ENCODE data around the gene SCGN.

The SCGN gene

GRCh38 chr6:25637960-25638434, 14.0 kb upstream of the SCGN start:
- Histone ChIP-seq H3K27me3 (ENCODE audit: control insufficient read depth in 5 of 5, insufficient read depth in 4 of 5, low read length in 5 of 5) (peaks cover 0 to 4% (median 0%) of the 10 kb centered on the region in 5 donors), H3K27ac (ENCODE audit: low read depth, low read length) (no peak overlapping the region), H3K9me3 (ENCODE audit: control insufficient read depth in 5 of 5, low read length in 5 of 5) (peaks cover 0 to 10% (median 0%) of the 10 kb centered on the region in 5 donors), H3K9ac (ENCODE audit: low read length in 5 of 5) (no peak overlapping the region), H3K4me1 (ENCODE audit: control insufficient read depth in 5 of 5, insufficient read depth in 5 of 5, low read length in 5 of 5) (no peaks in the 10 kb centered on the region), H3K36me3 (ENCODE audit: control insufficient read depth in 5 of 5, insufficient read depth in 5 of 5, low read length in 5 of 5) (no peaks in the 10 kb centered on the region), H3K4me3 (ENCODE audit: low read depth in 1 of 5, low read length in 5 of 5) (no peak overlapping the region)

DNA sequence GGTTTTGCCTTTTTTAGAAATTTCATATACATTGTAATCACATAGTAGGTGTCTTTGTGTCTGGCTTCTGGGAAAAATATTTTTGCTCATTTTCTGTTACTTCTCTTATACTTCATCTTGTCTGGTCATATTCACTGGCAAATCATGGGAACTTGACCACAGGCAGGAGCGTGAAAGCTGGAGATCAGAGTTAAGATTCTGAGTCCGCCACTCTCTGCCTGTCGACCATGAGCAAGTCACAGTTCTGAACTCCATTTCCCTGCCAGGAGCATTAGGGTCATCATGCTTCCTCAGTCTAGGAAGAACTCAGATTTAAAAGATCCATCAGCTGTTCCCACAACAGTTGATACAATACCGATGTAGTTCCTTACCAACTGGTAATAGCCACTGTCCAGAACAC, 12.4 kb upstream of the SCGN start:
- H3K27me3 ChIP-seq (ENCODE audit: control insufficient read depth in 5 of 5, insufficient read depth in 4 of 5, low read length in 5 of 5), result peaks cover 0 to 5% (median 0%) of the 10 kb centered on the region in 5 donors

DNA sequence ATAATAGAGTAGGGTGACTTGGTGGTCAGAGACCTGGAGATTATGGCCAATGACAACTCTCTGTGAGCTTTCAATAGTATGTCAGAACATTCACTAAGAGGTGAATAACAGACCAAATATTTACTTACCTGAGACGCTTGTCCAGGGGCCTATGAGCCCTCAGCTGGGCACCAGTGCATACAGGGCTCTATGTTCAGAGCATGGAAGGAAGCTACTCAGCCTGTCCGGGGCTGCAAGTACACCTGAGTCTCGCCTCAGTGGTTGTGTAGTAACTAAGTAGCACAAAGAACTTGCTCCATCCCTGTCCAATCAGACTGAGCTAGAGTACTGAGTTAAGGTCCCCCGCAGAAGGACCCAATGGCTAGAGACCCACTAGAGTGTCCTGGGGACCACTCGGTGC, 11.6 kb upstream of the SCGN start:
- Histone ChIP-seq H3K9me3 (ENCODE audit: control insufficient read depth in 5 of 5, low read length in 5 of 5) (peaks cover 0 to 10% (median 0%) of the 10 kb centered on the region in 5 donors), H3K27ac (ENCODE audit: low read depth, low read length) (no peak overlapping the region), H3K4me1 (ENCODE audit: control insufficient read depth in 5 of 5, insufficient read depth in 5 of 5, low read length in 5 of 5) (no peaks in the 10 kb centered on the region)

More for the DNA sequence above, 12.4 kb upstream of the SCGN start:
- Histone ChIP-seq H3K36me3 (ENCODE audit: control insufficient read depth in 5 of 5, insufficient read depth in 5 of 5, low read length in 5 of 5) (no peaks in the 10 kb centered on the region), H3K9me3 (ENCODE audit: control insufficient read depth in 5 of 5, low read length in 5 of 5) (peaks cover 0 to 10% (median 0%) of the 10 kb centered on the region in 5 donors), H3K9ac (ENCODE audit: low read length in 5 of 5) (no peak overlapping the region), H3K27ac (ENCODE audit: low read depth, low read length) (no peak overlapping the region), H3K4me1 (ENCODE audit: control insufficient read depth in 5 of 5, insufficient read depth in 5 of 5, low read length in 5 of 5) (no peaks in the 10 kb centered on the region), H3K4me3 (ENCODE audit: low read depth in 1 of 5, low read length in 5 of 5) (no peak overlapping the region)

GRCh38 chr6:25640891-25641290, 11.1 kb upstream of the SCGN start:
- Histone ChIP-seq H3K27me3 (ENCODE audit: control insufficient read depth in 5 of 5, insufficient read depth in 4 of 5, low read length in 5 of 5) (peaks cover 0 to 5% (median 0%) of the 10 kb centered on the region in 5 donors), H3K4me3 (ENCODE audit: low read depth in 1 of 5, low read length in 5 of 5) (no peak overlapping the region), H3K9me3 (ENCODE audit: control insufficient read depth in 5 of 5, low read length in 5 of 5) (peaks cover 0 to 10% (median 0%) of the 10 kb centered on the region in 5 donors), H3K4me1 (ENCODE audit: control insufficient read depth in 5 of 5, insufficient read depth in 5 of 5, low read length in 5 of 5) (no peaks in the 10 kb centered on the region), H3K9ac (ENCODE audit: low read length in 5 of 5) (no peak overlapping the region), H3K36me3 (ENCODE audit: control insufficient read depth in 5 of 5, insufficient read depth in 5 of 5, low read length in 5 of 5) (no peaks in the 10 kb centered on the region), H3K27ac (ENCODE audit: low read depth, low read length) (no peak overlapping the region)

More for the DNA sequence above, 11.6 kb upstream of the SCGN start:
- Histone ChIP-seq H3K9ac (ENCODE audit: low read length in 5 of 5) (no peak overlapping the region), H3K4me3 (ENCODE audit: low read depth in 1 of 5, low read length in 5 of 5) (no peak overlapping the region), H3K36me3 (ENCODE audit: control insufficient read depth in 5 of 5, insufficient read depth in 5 of 5, low read length in 5 of 5) (no peaks in the 10 kb centered on the region), H3K27me3 (ENCODE audit: control insufficient read depth in 5 of 5, insufficient read depth in 4 of 5, low read length in 5 of 5) (peaks cover 0 to 5% (median 0%) of the 10 kb centered on the region in 5 donors)

DNA sequence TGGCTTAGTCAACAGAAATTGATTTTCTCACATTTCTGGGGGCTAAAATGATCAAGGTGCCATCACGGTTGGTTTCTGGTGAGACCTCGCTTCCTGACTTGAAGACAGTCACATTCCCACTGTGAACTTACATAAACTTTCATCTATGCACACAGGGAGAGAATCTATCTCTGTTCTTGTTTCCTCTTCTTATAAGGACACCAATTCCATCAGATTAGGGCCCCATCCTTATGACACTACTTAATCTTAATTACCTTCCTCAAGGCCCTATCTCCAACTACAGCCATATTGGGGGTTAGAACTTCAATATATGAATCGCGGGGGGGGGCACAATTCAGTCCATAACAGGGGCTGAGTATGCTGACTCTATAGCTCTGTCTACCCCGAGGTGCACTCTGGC, 10.6 kb upstream of the SCGN start:
- Histone ChIP-seq H3K9ac (ENCODE audit: low read length in 5 of 5) (no peak overlapping the region), H3K27ac (ENCODE audit: low read depth, low read length) (no peak overlapping the region), H3K4me1 (ENCODE audit: control insufficient read depth in 5 of 5, insufficient read depth in 5 of 5, low read length in 5 of 5) (no peaks in the 10 kb centered on the region), H3K36me3 (ENCODE audit: control insufficient read depth in 5 of 5, insufficient read depth in 5 of 5, low read length in 5 of 5) (no peaks in the 10 kb centered on the region), H3K27me3 (ENCODE audit: control insufficient read depth in 5 of 5, insufficient read depth in 4 of 5, low read length in 5 of 5) (peaks cover 0 to 5% (median 0%) of the 10 kb centered on the region in 5 donors), H3K4me3 (ENCODE audit: low read depth in 1 of 5, low read length in 5 of 5) (no peak overlapping the region), H3K9me3 (ENCODE audit: control insufficient read depth in 5 of 5, low read length in 5 of 5) (peaks cover 0 to 10% (median 0%) of the 10 kb centered on the region in 5 donors)

DNA sequence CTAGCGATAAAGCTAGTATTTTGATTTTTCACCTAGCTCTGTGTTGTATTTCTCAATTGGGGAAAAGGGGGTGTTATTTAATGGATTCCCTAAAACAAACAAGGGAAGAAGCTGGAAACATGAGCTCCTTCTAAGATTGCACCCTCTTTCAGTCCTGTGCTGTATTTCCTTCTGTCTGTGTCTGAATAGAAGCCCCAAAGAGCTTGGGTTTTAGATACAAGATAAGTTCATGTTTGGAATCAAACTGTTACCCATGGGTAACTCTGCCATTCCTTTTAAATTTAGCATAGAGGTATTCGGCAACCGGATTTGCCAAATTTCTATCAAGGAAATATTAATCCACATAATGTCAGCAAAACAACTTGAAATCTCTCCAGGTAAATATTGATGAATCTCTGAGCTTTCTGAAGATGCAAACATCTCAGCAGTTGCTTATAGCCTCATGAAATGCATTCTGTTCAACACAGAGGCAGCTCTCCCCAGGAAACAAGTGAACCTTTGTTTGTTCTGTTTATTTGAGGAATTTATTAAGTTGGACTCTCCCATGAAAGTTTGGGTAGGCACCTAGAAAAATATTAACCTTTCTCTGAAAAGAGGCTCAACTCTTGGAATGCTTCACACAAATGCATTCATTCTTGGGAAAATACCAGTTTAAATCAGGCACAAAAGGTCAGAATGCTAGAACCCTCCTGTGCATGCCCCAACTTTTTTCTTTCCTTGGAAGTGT, 9.9 kb upstream of the SCGN start:
- H3K9me3 ChIP-seq (ENCODE audit: control insufficient read depth in 5 of 5, low read length in 5 of 5), result peaks cover 0 to 10% (median 0%) of the 10 kb centered on the region in 5 donors
- no peak overlapping the region for H3K9ac ChIP-seq (ENCODE audit: low read length in 5 of 5)
- H3K36me3 ChIP-seq (ENCODE audit: control insufficient read depth in 5 of 5, insufficient read depth in 5 of 5, low read length in 5 of 5), result no peaks in the 10 kb centered on the region
- H3K4me3 ChIP-seq (ENCODE audit: low read depth in 1 of 5, low read length in 5 of 5), result no peak overlapping the region
- no peaks in the 10 kb centered on the region for H3K4me1 ChIP-seq (ENCODE audit: control insufficient read depth in 5 of 5, insufficient read depth in 5 of 5, low read length in 5 of 5)
- no peak overlapping the region for H3K27ac ChIP-seq (ENCODE audit: low read depth, low read length)
- H3K27me3 ChIP-seq (ENCODE audit: control insufficient read depth in 5 of 5, insufficient read depth in 4 of 5, low read length in 5 of 5), result peaks cover 0 to 5% (median 0%) of the 10 kb centered on the region in 5 donors

- Histone ChIP-seq H3K4me1 (ENCODE audit: control insufficient read depth in 5 of 5, insufficient read depth in 5 of 5, low read length in 5 of 5) (no peaks in the 10 kb centered on the region), H3K9ac (ENCODE audit: low read length in 5 of 5) (no peak overlapping the region), H3K27me3 (ENCODE audit: control insufficient read depth in 5 of 5, insufficient read depth in 4 of 5, low read length in 5 of 5) (peaks cover 0 to 5% (median 0%) of the 10 kb centered on the region in 5 donors), H3K36me3 (ENCODE audit: control insufficient read depth in 5 of 5, insufficient read depth in 5 of 5, low read length in 5 of 5) (no peaks in the 10 kb centered on the region), H3K9me3 (ENCODE audit: control insufficient read depth in 5 of 5, low read length in 5 of 5) (peaks cover 0 to 10% (median 0%) of the 10 kb centered on the region in 5 donors), H3K4me3 (ENCODE audit: low read depth in 1 of 5, low read length in 5 of 5) (no peak overlapping the region), H3K27ac (ENCODE audit: low read depth, low read length) (no peak overlapping the region)
These were observed 9.2 kb upstream of the SCGN start for GRCh38 chr6:25642667-25643328.

GRCh38 chr6:25645916-25646315, 6.1 kb upstream of the SCGN start:
- peaks cover 0 to 5% (median 0%) of the 10 kb centered on the region in 5 donors for H3K27me3 ChIP-seq (ENCODE audit: control insufficient read depth in 5 of 5, insufficient read depth in 4 of 5, low read length in 5 of 5)
- H3K36me3 ChIP-seq (ENCODE audit: control insufficient read depth in 5 of 5, insufficient read depth in 5 of 5, low read length in 5 of 5), result no peaks in the 10 kb centered on the region
- H3K27ac ChIP-seq (ENCODE audit: low read depth, low read length), result no peak overlapping the region
- no peaks in the 10 kb centered on the region for H3K4me1 ChIP-seq (ENCODE audit: control insufficient read depth in 5 of 5, insufficient read depth in 5 of 5, low read length in 5 of 5)
- H3K9ac ChIP-seq (ENCODE audit: low read length in 5 of 5), result no peak overlapping the region
- peaks cover 0 to 6% (median 0%) of the 10 kb centered on the region in 5 donors for H3K9me3 ChIP-seq (ENCODE audit: control insufficient read depth in 5 of 5, low read length in 5 of 5)
- H3K4me3 ChIP-seq (ENCODE audit: low read depth in 1 of 5, low read length in 5 of 5), result no peak overlapping the region

GRCh38 chr6:25649611-25650010, 2.4 kb upstream of the SCGN start:
- H3K27ac ChIP-seq (ENCODE audit: low read depth, low read length), result no peak overlapping the region
- H3K36me3 ChIP-seq (ENCODE audit: control insufficient read depth in 5 of 5, insufficient read depth in 5 of 5, low read length in 5 of 5), result no peaks in the 10 kb centered on the region
- H3K9ac ChIP-seq (ENCODE audit: low read length in 5 of 5), result no peak overlapping the region
- no peaks in the 10 kb centered on the region for H3K9me3 ChIP-seq (ENCODE audit: control insufficient read depth in 5 of 5, low read length in 5 of 5)
- peaks cover 0 to 6% (median 0%) of the 10 kb centered on the region in 5 donors for H3K27me3 ChIP-seq (ENCODE audit: control insufficient read depth in 5 of 5, insufficient read depth in 4 of 5, low read length in 5 of 5)
- no peak overlapping the region for H3K4me3 ChIP-seq (ENCODE audit: low read depth in 1 of 5, low read length in 5 of 5)
- H3K4me1 ChIP-seq (ENCODE audit: control insufficient read depth in 5 of 5, insufficient read depth in 5 of 5, low read length in 5 of 5), result peaks cover 0 to 9% (median 8%) of the 10 kb centered on the region in 5 donors

- Histone ChIP-seq H3K4me3 (ENCODE audit: low read depth in 1 of 5, low read length in 5 of 5) (no peak overlapping the region), H3K36me3 (ENCODE audit: control insufficient read depth in 5 of 5, insufficient read depth in 5 of 5, low read length in 5 of 5) (no peaks in the 10 kb centered on the region), H3K9me3 (ENCODE audit: control insufficient read depth in 5 of 5, low read length in 5 of 5) (no peaks in the 10 kb centered on the region), H3K27ac (ENCODE audit: low read depth, low read length) (no peak overlapping the region), H3K9ac (ENCODE audit: low read length in 5 of 5) (no peak overlapping the region), H3K27me3 (ENCODE audit: control insufficient read depth in 5 of 5, insufficient read depth in 4 of 5, low read length in 5 of 5) (peaks cover 0 to 6% (median 0%) of the 10 kb centered on the region in 5 donors), H3K4me1 (ENCODE audit: control insufficient read depth in 5 of 5, insufficient read depth in 5 of 5, low read length in 5 of 5) (peaks cover 0 to 12% (median 8%) of the 10 kb centered on the region in 5 donors)
These were observed 3.7 kb downstream of the SCGN start for GRCh38 chr6:25655723-25656122.

Data from subcutaneous abdominal adipose tissue (tissue), 5 donors.